IMR-90 (cell line): ENCODE measurements around the gene NTPCR. TPM values are rescaled to one million over a fixed set of nuclear protein-coding genes. Genes with fewer than 3 reads are reported as not detected.
"Not testable (repeated sequence)": the region's sequence is repeated elsewhere in the genome, so short reads cannot be mapped to it uniquely, and the experiment has no call there.

Experiments used
- ATAC-seq: fragments of 200-7000 bp; cut with Tn5 transposase; 2 replicates; pipeline ENCODE4 v1.9.1; 2020; ENCODE audit warnings: low read depth, mild to moderate bottlenecking, moderate library complexity
- BruUV-seq: library from RNA; stranded (reverse); fragments of 400-500 nt; replicated peaks from 2 replicates; lab custom pipeline; 2021; lab: Mats Ljungman, UMichigan
- CTCF ChIA-PET: fragments of 300-600 bp; formaldehyde crosslinking; extraction: SDS; loops from one replicate; lab custom pipeline; 2021; ENCODE audit warnings: antibody characterized with exemption; lab: Yijun Ruan, JAX
- POLR2A ChIA-PET: fragments of 300-600 bp; sonication (Branson Sonifier 250); formaldehyde crosslinking; loops from one replicate; lab custom pipeline; 2022; ENCODE audit warnings: antibody characterized with exemption; ENCODE audit not compliant: unreplicated experiment; lab: Charles Lee
- DNase-seq: peaks from one replicate; pipeline ENCODE4 v3.0.0; 2013
- H2AFZ ChIP-seq: replicated peaks from 2 replicates; pipeline ENCODE3; 2013; ENCODE audit warnings: low read length, mild to moderate bottlenecking; ENCODE audit not compliant: poor library complexity
- H2AK5ac ChIP-seq: 2 replicates; pipeline ENCODE4 v1.6.1; 2013; ENCODE audit warnings: low read depth, low read length, inconsistent platforms
- H2AK9ac ChIP-seq: replicated peaks from 2 replicates; pipeline ENCODE3; 2013; ENCODE audit warnings: mild to moderate bottlenecking, low read depth, low read length, moderate library complexity; ENCODE audit not compliant: poor library complexity
- H2BK120ac ChIP-seq: 2 replicates; pipeline ENCODE4 v1.6.1; 2013; ENCODE audit warnings: low read depth, low read length, inconsistent platforms
- H2BK15ac ChIP-seq: 3 replicates; pipeline ENCODE4 v1.6.1; 2013; ENCODE audit warnings: low read depth, low read length, inconsistent platforms
- H2BK20ac ChIP-seq: 2 replicates; pipeline ENCODE4 v1.6.1; 2013; ENCODE audit warnings: low read depth, mild to moderate bottlenecking, inconsistent platforms, low read length, moderate library complexity
- H2BK5ac ChIP-seq: 2 replicates; pipeline ENCODE4 v1.6.1; 2013; ENCODE audit warnings: mild to moderate bottlenecking, low read depth, low read length, inconsistent platforms; ENCODE audit not compliant: poor library complexity, severe bottlenecking
- H3K14ac ChIP-seq: replicated peaks from 2 replicates; pipeline ENCODE4 v1.6.1; 2013; ENCODE audit warnings: low read depth, low read length, inconsistent platforms
- H3K18ac ChIP-seq: 2 replicates; pipeline ENCODE4 v1.6.1; 2013; ENCODE audit warnings: low read depth, low read length, control low read depth
- H3K23ac ChIP-seq: 2 replicates; pipeline ENCODE4 v1.6.1; 2013; ENCODE audit warnings: low read depth, low read length, inconsistent platforms
- H3K27ac ChIP-seq: 2 replicates; pipeline ENCODE4 v1.5.1; 2013; ENCODE audit warnings: mild to moderate bottlenecking, control low read depth, low read length; ENCODE audit not compliant: insufficient read depth
- H3K27me3 ChIP-seq: 2 replicates; pipeline ENCODE4 v1.6.1; 2013; ENCODE audit warnings: low read length; ENCODE audit not compliant: control insufficient read depth, insufficient read depth
- H3K36me3 ChIP-seq: 2 replicates; pipeline ENCODE4 v1.6.1; 2013; ENCODE audit warnings: low read length, mixed read lengths; ENCODE audit not compliant: control insufficient read depth, insufficient read depth
- H3K4ac ChIP-seq: 2 replicates; pipeline ENCODE4 v1.6.1; 2013; ENCODE audit warnings: low read depth, low read length, inconsistent platforms
- H3K4me1 ChIP-seq: 2 replicates; pipeline ENCODE4 v1.6.1; 2013; ENCODE audit warnings: low read length, mixed read lengths; ENCODE audit not compliant: control insufficient read depth, insufficient read depth
- H3K4me2 ChIP-seq: 2 replicates; pipeline ENCODE4 v1.6.1; 2013; ENCODE audit warnings: low read depth, mild to moderate bottlenecking, control low read depth, low read length, moderate library complexity
- H3K4me3 ChIP-seq: 2 replicates; pipeline ENCODE4 v1.5.1; 2013; ENCODE audit warnings: low read depth, mild to moderate bottlenecking, control low read depth, low read length, moderate library complexity; ENCODE audit not compliant: insufficient read depth
- H3K56ac ChIP-seq: 2 replicates; pipeline ENCODE4 v1.6.1; 2013; ENCODE audit warnings: low read length, inconsistent platforms; ENCODE audit not compliant: insufficient read depth; ENCODE audit errors: extremely low read depth
- H3K79me1 ChIP-seq, 2 experiments: 2 replicates each; pipeline ENCODE4 v1.6.1; 2013; ENCODE audit warnings: low read length in 2 of 2, inconsistent platforms in 1 of 2, low read depth in 1 of 2
- H3K9ac ChIP-seq: 2 replicates; pipeline ENCODE4 v1.6.1; 2013; ENCODE audit warnings: low read depth, low read length, control low read depth
- H3K9me1 ChIP-seq: 2 replicates; pipeline ENCODE4 v1.6.1; 2013; ENCODE audit warnings: low read length, inconsistent platforms; ENCODE audit not compliant: insufficient read depth
- H3K9me3 ChIP-seq: 2 replicates; pipeline ENCODE4 v1.6.1; 2013; ENCODE audit warnings: low read length; ENCODE audit not compliant: control insufficient read depth, insufficient read depth
- H4K20me1 ChIP-seq: 2 replicates; pipeline ENCODE4 v1.6.1; 2013; ENCODE audit warnings: low read length, inconsistent platforms; ENCODE audit not compliant: insufficient read depth
- H4K5ac ChIP-seq: 2 replicates; pipeline ENCODE4 v1.6.1; 2013; ENCODE audit warnings: mild to moderate bottlenecking, low read depth, low read length, control low read depth
- H4K8ac ChIP-seq, 2 experiments: 2 replicates each; pipeline ENCODE4 v1.6.1; 2013; ENCODE audit warnings: low read depth in 2 of 2, low read length in 2 of 2, control low read depth in 1 of 2, inconsistent platforms in 1 of 2
- H4K91ac ChIP-seq: 2 replicates; pipeline ENCODE4 v1.6.1; 2013; ENCODE audit warnings: low read depth, low read length, inconsistent platforms; ENCODE audit not compliant: insufficient read depth
- BHLHE40 ChIP-seq: fragments of 150-350 bp; IDR thresholded peaks from 2 replicates; pipeline ENCODE4 v1.6.1; 2016; ENCODE audit warnings: mild to moderate bottlenecking, low read depth, low read length
- CEBPB ChIP-seq: IDR thresholded peaks from 2 replicates; pipeline ENCODE4 v1.6.1; 2012; ENCODE audit warnings: low read depth, low read length, improper control_type of control experiment
- POLR2A ChIP-seq: IDR thresholded peaks from 2 replicates; pipeline ENCODE4 v1.6.1; 2012; ENCODE audit warnings: mild to moderate bottlenecking, low read depth, low read length
- RCOR1 ChIP-seq: IDR thresholded peaks from 2 replicates; pipeline ENCODE4 v1.6.1; 2012; ENCODE audit warnings: mild to moderate bottlenecking, low read length, improper control_type of control experiment; ENCODE audit not compliant: insufficient replicate concordance
- RFX5 ChIP-seq: IDR thresholded peaks from 2 replicates; pipeline ENCODE4 v1.8.0; 2012; ENCODE audit warnings: low read depth, mild to moderate bottlenecking, low read length, moderate library complexity
- USF2 ChIP-seq: fragments of 150-350 bp; IDR thresholded peaks from 2 replicates; pipeline ENCODE4 v1.6.1; 2017; ENCODE audit warnings: mild to moderate bottlenecking, antibody characterized with exemption, low read length, low read depth
- WGBS, 2 experiments: methylation state at CpG; one replicate each; pipeline versions ENCODE4 v1.1.5 to v1.1.7; 2013; ENCODE audit warnings: missing lambda C conversion rate in 2 of 2; ENCODE audit not compliant: insufficient read length in 1 of 2; ENCODE audit errors: extremely low coverage in 2 of 2; 5-methylcytosine and 5-hydroxymethylcytosine counted together
- dilution Hi-C: fragments of 300-500 bp; cut with HindIII; formaldehyde crosslinking; loops from one replicate; pipeline ENCODE4 v1.14.3; 2018; ENCODE audit warnings: low sequenced_read_pairs; ENCODE audit not compliant: unreplicated experiment
- in situ Hi-C: fragments of 300-500 bp; cut with MboI; formaldehyde crosslinking; loops from 3 replicates; pipeline ENCODE4 v1.14.3; 2019; ENCODE audit warnings: low sequenced_read_pairs, inconsistent platforms, mixed read lengths
- intact Hi-C: fragments of 100-400 bp; cut with micrococcal nuclease; formaldehyde crosslinking; loops from 2 replicates; pipeline ENCODE4 v1.10.0; 2022
- polyA plus RNA-seq, 3 experiments: library from polyadenylated mRNA; depleted of rRNA; stranded (reverse); fragments of >200 nt; gene quantifications; 2 replicates each; pipeline ENCODE4 v1.2.3, GENCODE V29; 2012; ENCODE audit warnings: low replicate concordance in 1 of 3
- total RNA-seq: library from RNA; depleted of rRNA; stranded (reverse); fragments of >200 nt; gene quantifications from 2 replicates; pipeline ENCODE4 v1.2.3, GENCODE V29; 2012

The NTPCR gene
- total and polyA plus RNA-seq, 2 of the 4 experiments (the other 2 are of a cell fraction), result 13.3 to 16.5 TPM

- ATAC-seq, result no peak
Observed at GRCh38 chr1:232912845-232913580, 37.4 kb upstream of the NTPCR start.

GRCh38 chr1:232914271-232914670, 36.1 kb upstream of the NTPCR start:
- ATAC-seq, intact Hi-C loops, H3K9me1 ChIP-seq, H4K5ac ChIP-seq, H4K91ac ChIP-seq, H2AK5ac ChIP-seq, H3K9ac ChIP-seq, H4K8ac ChIP-seq, H3K4ac ChIP-seq, POLR2A ChIA-PET, H3K56ac ChIP-seq, H3K23ac ChIP-seq, dilution Hi-C loops, in situ Hi-C loops, H2BK120ac ChIP-seq, H2BK5ac ChIP-seq, DNase-seq, H2BK15ac ChIP-seq, H3K4me3 ChIP-seq, H3K4me2 ChIP-seq, H3K27me3 ChIP-seq, H3K14ac ChIP-seq, H3K79me1 ChIP-seq, H3K18ac ChIP-seq, H4K20me1 ChIP-seq, CTCF ChIA-PET, H2AK9ac ChIP-seq, H3K4me1 ChIP-seq, H2BK20ac ChIP-seq, H3K27ac ChIP-seq, H2AFZ ChIP-seq, H3K36me3 ChIP-seq, H3K9me3 ChIP-seq, BruUV-seq: not testable (repeated sequence)
- WGBS, 2 experiments, result no CpG with 5 or more reads among the region's 2 CpGs

More at GRCh38 chr1:232912845-232913580, 37.4 kb upstream of the NTPCR start:
- Histone ChIP-seq H3K23ac (no peak overlapping the region), H2AFZ (no peak overlapping the region), H4K5ac (no peak overlapping the region; the same call in 1 of the 2 replicates), H3K9me3 (no peaks in the 10 kb centered on the region; the same call in 1 of the 2 replicates), H3K4me2 (no peak overlapping the region), H3K56ac (no peak overlapping the region), H3K4me3 (no peak overlapping the region), H3K27me3 (peaks cover 3% of the 10 kb centered on the region), H3K9me1 (no peaks in the 10 kb centered on the region), H2AK9ac (no peak overlapping the region), H2BK20ac (no peak overlapping the region), H4K20me1 (no peaks in the 10 kb centered on the region), H2BK15ac (no peak overlapping the region), H2BK120ac (no peak overlapping the region), H3K9ac (no peak overlapping the region), H4K8ac (no peak overlapping the region), H3K18ac (no peak overlapping the region; the same call in 1 of the 2 replicates), H2BK5ac (no peak overlapping the region), H3K4ac (no peak overlapping the region), H3K36me3 (no peaks in the 10 kb centered on the region), H3K4me1 (no peaks in the 10 kb centered on the region), H4K91ac (no peak overlapping the region), H3K14ac (no peak overlapping the region), H2AK5ac (no peak overlapping the region), H3K27ac (no peak overlapping the region; the same call in 1 of the 2 replicates), H3K79me1 (no peaks in the 10 kb centered on the region)
- CTCF ChIA-PET, result interaction anchor here (1.2 kb wide), 1 partner anchor 13 kb away, joined by 3 read pairs; no protein-coding TSS in a partner anchor
- POLR2A ChIA-PET, result no interaction called here
- TF ChIP-seq CEBPB (no peak), RCOR1 (no peak), BHLHE40 (no peak), RFX5 (no peak), USF2 (no peak), POLR2A (no peak)
- BruUV-seq, result no TSS peak
- intact Hi-C loops, result no loop called here
- DNase-seq, result no peak
- dilution Hi-C loops, result no loop called here
- WGBS, 2 experiments, result 85% methylated on average over 3 of the region's 3 CpGs; no CpG with 5 or more reads in 1 of the 2 experiments
- in situ Hi-C loops, result no loop called here
